ENCODE results near the gene SLC39A2. TPM values are rescaled to one million over a fixed set of nuclear protein-coding genes. Genes with fewer than 3 reads are reported as not detected.

SLC39A2 gene
- total RNA-seq, 2 donors from 2014 or later = 1.7 to 20.1 TPM

- 13% methylated on average over 3 of the region's 3 CpGs for WGBS
- no peaks in the 10 kb centered on the region for H3K4me1 ChIP-seq (replicated peaks)
- no peaks in the 10 kb centered on the region for H3K36me3 ChIP-seq
- DNase-seq (ENCODE audit: low spot score) = no peak
- H3K9me3 ChIP-seq = no peaks in the 10 kb centered on the region
- no peak overlapping the region for H3K4me3 ChIP-seq
- intact Hi-C loops (cut with DNase I) = no loop called here
- no peaks in the 10 kb centered on the region for H3K27me3 ChIP-seq (replicated peaks; ENCODE audit: insufficient read depth)
- TF ChIP-seq CTCF (IDR thresholded peaks at IDR 0.05) = no peak
- no peak for TF ChIP-seq POLR2A (IDR thresholded peaks at IDR 0.05)
- peak overlapping the region; percentile 87 to 95 for H3K27ac ChIP-seq
Observed at GRCh38 chr14:21026988-21027315, 27.9 kb downstream of the SLC39A2 start.

- no peak for DNase-seq (ENCODE audit: low spot score)
Observed at GRCh38 chr14:21029917-21030316, 30.8 kb downstream of the SLC39A2 start, which contains the start of gene TPPP2. TPPP2 (plus strand) TSS chr14:21030217; CDS start chr14:21030582, 365 bp downstream.

GRCh38 chr14:21030531-21030930 lies 31.4 kb downstream of the SLC39A2 start:
- no peaks in the 10 kb centered on the region for H3K27me3 ChIP-seq (replicated peaks; ENCODE audit: insufficient read depth)
- no peaks in the 10 kb centered on the region for H3K9me3 ChIP-seq
- no peak overlapping the region for H3K4me3 ChIP-seq
- no peaks in the 10 kb centered on the region for H3K36me3 ChIP-seq
- TF ChIP-seq POLR2AphosphoS5 (IDR thresholded peaks at IDR 0.05) = no peak
- no peak for TF ChIP-seq CTCF (IDR thresholded peaks at IDR 0.05)
- no peak for TF ChIP-seq POLR2A (IDR thresholded peaks at IDR 0.05)
- DNase-seq (ENCODE audit: low spot score) = no peak
- no peaks in the 10 kb centered on the region for H3K4me1 ChIP-seq (replicated peaks)
- intact Hi-C loops (cut with DNase I) = no loop called here
- no peak overlapping the region for H3K27ac ChIP-seq
- 89% methylated on average over 12 of the region's 12 CpGs for whole genome bisulfite sequencing

More at GRCh38 chr14:21029917-21030316, 30.8 kb downstream of the SLC39A2 start, which contains the start of gene TPPP2:
- intact Hi-C loops (cut with DNase I) = no loop called here
- TF ChIP-seq CTCF (IDR thresholded peaks at IDR 0.05) (no peak), POLR2A (IDR thresholded peaks at IDR 0.05) (no peak), POLR2AphosphoS5 (IDR thresholded peaks at IDR 0.05) (no peak)
- H3K27ac ChIP-seq = no peak within 1 kb of the TSS
- H3K4me1 ChIP-seq (replicated peaks) = no peaks in the 10 kb centered on the region
- no peaks in the 10 kb centered on the region for H3K36me3 ChIP-seq
- no peaks in the 10 kb centered on the region for H3K9me3 ChIP-seq
- WGBS = 89% methylated on average over 5 of the region's 5 CpGs
- no peaks in the 10 kb centered on the region for H3K27me3 ChIP-seq (replicated peaks; ENCODE audit: insufficient read depth)
- H3K4me3 ChIP-seq = no peak within 1 kb of the TSS

- DNase-seq (ENCODE audit: low spot score) = no peak
- Histone ChIP-seq H3K9me3 (no peaks in the 10 kb centered on the region), H3K27ac (no peak overlapping the region), H3K27me3 (replicated peaks; ENCODE audit: insufficient read depth) (no peaks in the 10 kb centered on the region), H3K4me3 (no peak overlapping the region), H3K4me1 (replicated peaks) (no peaks in the 10 kb centered on the region), H3K36me3 (no peaks in the 10 kb centered on the region)
- intact Hi-C loops (cut with DNase I) = no loop called here
- WGBS = 87% methylated on average over 5 of the region's 5 CpGs
- TF ChIP-seq CTCF (IDR thresholded peaks at IDR 0.05) = no peak
- no peak for TF ChIP-seq POLR2A (IDR thresholded peaks at IDR 0.05)
- TF ChIP-seq POLR2AphosphoS5 (IDR thresholded peaks at IDR 0.05) = no peak
Observed at GRCh38 chr14:21032326-21033132, 33.4 kb downstream of the SLC39A2 start.

- Histone ChIP-seq H3K27me3 (replicated peaks; ENCODE audit: insufficient read depth) (no peaks in the 10 kb centered on the region), H3K36me3 (no peaks in the 10 kb centered on the region), H3K9me3 (no peaks in the 10 kb centered on the region), H3K4me3 (no peak overlapping the region), H3K4me1 (replicated peaks) (no peaks in the 10 kb centered on the region), H3K27ac (no peak overlapping the region)
- DNase-seq (ENCODE audit: low spot score) = no peak
- 75% methylated on average over 4 of the region's 4 CpGs for WGBS
- intact Hi-C loops (cut with DNase I) = no loop called here
- TF ChIP-seq POLR2A (IDR thresholded peaks at IDR 0.05) (no peak), CTCF (IDR thresholded peaks at IDR 0.05) (no peak), POLR2AphosphoS5 (IDR thresholded peaks at IDR 0.05) (no peak)
Observed at GRCh38 chr14:21033133-21033698, 34.1 kb downstream of the SLC39A2 start.
